H9 (cell line): Measurements from ENCODE around the gene OMA1. TPM values are rescaled to one million over a fixed set of nuclear protein-coding genes. Genes with fewer than 3 reads are reported as not detected.

Experiments
- DNase-seq: peaks from one replicate; pipeline ENCODE4 v3.0.0-alpha.2; 2017
- H2AFZ ChIP-seq: one replicate; pipeline ENCODE4 v1.6.1; 2013; ENCODE audit warnings: mild to moderate bottlenecking, low read length, control low read depth, moderate library complexity
- H2AK5ac ChIP-seq: 2 replicates; pipeline ENCODE4 v1.6.1; 2013; ENCODE audit warnings: low read length, control low read depth, mixed read lengths; ENCODE audit not compliant: insufficient read length
- H2BK120ac ChIP-seq: one replicate; pipeline ENCODE4 v1.6.1; 2013; ENCODE audit warnings: low read depth, mild to moderate bottlenecking, low read length, control low read depth, inconsistent platforms; ENCODE audit not compliant: poor library complexity, severe bottlenecking
- H2BK12ac ChIP-seq: 2 replicates; pipeline ENCODE4 v1.6.1; 2013; ENCODE audit warnings: low read length, control low read depth, mixed read lengths, low read depth; ENCODE audit not compliant: insufficient read length
- H2BK15ac ChIP-seq: 2 replicates; pipeline ENCODE4 v1.6.1; 2013; ENCODE audit warnings: low read depth, low read length, control low read depth
- H2BK20ac ChIP-seq: one replicate; pipeline ENCODE4 v1.6.1; 2013; ENCODE audit warnings: low read depth, mild to moderate bottlenecking, low read length, control low read depth, inconsistent platforms; ENCODE audit not compliant: poor library complexity, severe bottlenecking
- H2BK5ac ChIP-seq: 2 replicates; pipeline ENCODE4 v1.6.1; 2013; ENCODE audit warnings: low read length, control low read depth, mixed read lengths; ENCODE audit not compliant: insufficient read length
- H3K14ac ChIP-seq: 2 replicates; pipeline ENCODE4 v1.6.1; 2013; ENCODE audit warnings: low read length, control low read depth; ENCODE audit not compliant: insufficient read depth
- H3K18ac ChIP-seq: 2 replicates; pipeline ENCODE4 v1.6.1; 2013; ENCODE audit warnings: low read depth, mild to moderate bottlenecking, mixed read lengths, low read length, control low read depth; ENCODE audit not compliant: insufficient read length
- H3K23ac ChIP-seq: 2 replicates; pipeline ENCODE4 v1.6.1; 2013; ENCODE audit warnings: low read length, control low read depth, mixed read lengths, low read depth; ENCODE audit not compliant: insufficient read length
- H3K23me2 ChIP-seq: 2 replicates; pipeline ENCODE4 v1.6.1; 2013; ENCODE audit warnings: low read depth, mild to moderate bottlenecking, mixed read lengths, low read length, control low read depth; ENCODE audit not compliant: insufficient read length, poor library complexity, severe bottlenecking
- H3K27ac ChIP-seq: 2 replicates; pipeline ENCODE4 v1.5.1; 2013; ENCODE audit warnings: low read length, control low read depth, mixed read lengths, low read depth; ENCODE audit not compliant: insufficient read length
- H3K27me3 ChIP-seq: 2 replicates; pipeline ENCODE4 v1.6.1; 2013; ENCODE audit warnings: low read length, control low read depth, inconsistent platforms; ENCODE audit not compliant: insufficient read depth
- H3K4ac ChIP-seq: 2 replicates; pipeline ENCODE4 v1.6.1; 2013; ENCODE audit warnings: low read depth, mild to moderate bottlenecking, control low read depth, inconsistent platforms, low read length, moderate library complexity
- H3K4me1 ChIP-seq: 2 replicates; pipeline ENCODE4 v1.6.1; 2013; ENCODE audit warnings: low read length, control low read depth, inconsistent platforms; ENCODE audit not compliant: insufficient read depth
- H3K4me2 ChIP-seq: 2 replicates; pipeline ENCODE4 v1.6.1; 2013; ENCODE audit warnings: low read length, control low read depth, mixed read lengths; ENCODE audit not compliant: insufficient read length, insufficient read depth
- H3K56ac ChIP-seq: 2 replicates; pipeline ENCODE4 v1.6.1; 2013; ENCODE audit warnings: low read depth, mild to moderate bottlenecking, mixed read lengths, low read length, control low read depth; ENCODE audit not compliant: insufficient read length
- H3K79me1 ChIP-seq: 2 replicates; pipeline ENCODE4 v1.6.1; 2013; ENCODE audit warnings: low read depth, mild to moderate bottlenecking, moderate library complexity, low read length, control low read depth, inconsistent platforms; ENCODE audit not compliant: insufficient read depth, poor library complexity, severe bottlenecking
- H3K79me2 ChIP-seq: 2 replicates; pipeline ENCODE4 v1.6.1; 2013; ENCODE audit warnings: low read length, control low read depth, inconsistent platforms; ENCODE audit not compliant: insufficient read depth
- H3K9ac ChIP-seq: 2 replicates; pipeline ENCODE4 v1.6.1; 2013; ENCODE audit warnings: low read length, control low read depth, mixed read lengths; ENCODE audit not compliant: insufficient read length; ENCODE audit errors: extremely low read depth
- H3K9me3 ChIP-seq: one replicate; pipeline ENCODE4 v1.6.1; 2013; ENCODE audit warnings: low read depth, low read length, inconsistent platforms; ENCODE audit not compliant: control insufficient read depth
- H3T11ph ChIP-seq: one replicate; pipeline ENCODE4 v1.6.1; 2013; ENCODE audit warnings: mild to moderate bottlenecking, low read length, control low read depth, inconsistent platforms
- H4K20me1 ChIP-seq: one replicate; pipeline ENCODE4 v1.6.1; 2013; ENCODE audit not compliant: control insufficient read depth, insufficient read length, insufficient read depth
- H4K5ac ChIP-seq: 2 replicates; pipeline ENCODE4 v1.6.1; 2013; ENCODE audit warnings: low read depth, mild to moderate bottlenecking, mixed read lengths, low read length, control low read depth; ENCODE audit not compliant: insufficient read length
- H4K8ac ChIP-seq: replicated peaks from 2 replicates; pipeline ENCODE4 v1.6.1; 2013; ENCODE audit warnings: low read length, control low read depth, mixed read lengths, low read depth; ENCODE audit not compliant: insufficient read length
- H4K91ac ChIP-seq: 2 replicates; pipeline ENCODE4 v1.6.1; 2013; ENCODE audit warnings: low read depth, mild to moderate bottlenecking, moderate library complexity, mixed read lengths, low read length, control low read depth; ENCODE audit not compliant: insufficient read length
- H3K27ac Mint-ChIP-seq, 3 experiments: 2 replicates in 2 of 3; 3 replicates in 1 of 3; pipeline ENCODE4 v1.8.0; 2020 to 2021; ENCODE audit warnings: mixed read lengths in 3 of 3, mild to moderate bottlenecking in 1 of 3, moderate library complexity in 1 of 3
- H3K27me3 Mint-ChIP-seq: 2 replicates; pipeline ENCODE4 v1.8.0; 2021; ENCODE audit warnings: low read depth, mild to moderate bottlenecking, moderate library complexity, mixed read lengths
- H3K36me3 Mint-ChIP-seq, 3 experiments: 2 replicates in 2 of 3; 3 replicates in 1 of 3; pipeline ENCODE4 v1.8.0; 2020 to 2021; ENCODE audit warnings: low read depth in 3 of 3, mixed read lengths in 3 of 3; ENCODE audit not compliant: insufficient read depth in 1 of 3
- H3K4me1 Mint-ChIP-seq, 2 experiments: 2 replicates each; pipeline ENCODE4 v1.8.0; 2020; ENCODE audit warnings: mixed read lengths in 2 of 2
- H3K4me3 Mint-ChIP-seq, 2 experiments: 2 replicates in 1 of 2; 3 replicates in 1 of 2; pipeline ENCODE4 v1.8.0; 2020 to 2021; ENCODE audit warnings: mild to moderate bottlenecking in 2 of 2, mixed read lengths in 2 of 2, moderate library complexity in 1 of 2
- H3K9me3 Mint-ChIP-seq, 2 experiments: 2 replicates in 1 of 2; 3 replicates in 1 of 2; pipeline ENCODE4 v1.8.0; 2020; ENCODE audit warnings: mild to moderate bottlenecking in 2 of 2, mixed read lengths in 2 of 2, moderate library complexity in 1 of 2
- total RNA-seq: library from RNA; stranded (reverse); gene quantifications from 2 replicates; pipeline ENCODE4 v1.2.1, GENCODE V29; 2021
- TF ChIP-seq, protein P1 (sequence below): fragments of 200-600 bp; sonication (generic); conservative IDR thresholded peaks from 3 replicates; pipeline ENCODE4 v1.8.0; 2021; ENCODE audit warnings: antibody characterized with exemption, mild to moderate bottlenecking

The OMA1 gene
- total RNA-seq, 1 experiment from 2014 or later, result 12.9 TPM

DNA sequence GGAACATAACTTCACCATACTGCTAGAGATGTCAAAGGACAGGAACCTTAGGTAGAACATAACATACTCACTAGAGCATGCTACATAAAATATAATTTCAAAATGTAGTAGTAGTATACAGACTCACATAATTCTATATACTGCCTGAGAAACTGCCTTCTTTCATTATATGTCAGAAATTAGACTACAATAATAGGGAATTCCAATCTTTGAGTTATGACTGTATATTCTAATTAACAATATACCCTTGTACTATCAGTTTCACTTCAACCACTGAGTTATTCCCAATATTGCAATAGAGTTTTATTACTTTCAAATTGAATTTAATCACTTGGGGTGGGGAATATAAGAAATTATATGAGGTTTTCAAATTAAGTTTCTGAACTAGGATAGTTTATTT, 44.0 kb downstream of the OMA1 start:
- no peak overlapping the region for H3K27ac Mint-ChIP-seq
- TF ChIP-seq, protein P1, sequence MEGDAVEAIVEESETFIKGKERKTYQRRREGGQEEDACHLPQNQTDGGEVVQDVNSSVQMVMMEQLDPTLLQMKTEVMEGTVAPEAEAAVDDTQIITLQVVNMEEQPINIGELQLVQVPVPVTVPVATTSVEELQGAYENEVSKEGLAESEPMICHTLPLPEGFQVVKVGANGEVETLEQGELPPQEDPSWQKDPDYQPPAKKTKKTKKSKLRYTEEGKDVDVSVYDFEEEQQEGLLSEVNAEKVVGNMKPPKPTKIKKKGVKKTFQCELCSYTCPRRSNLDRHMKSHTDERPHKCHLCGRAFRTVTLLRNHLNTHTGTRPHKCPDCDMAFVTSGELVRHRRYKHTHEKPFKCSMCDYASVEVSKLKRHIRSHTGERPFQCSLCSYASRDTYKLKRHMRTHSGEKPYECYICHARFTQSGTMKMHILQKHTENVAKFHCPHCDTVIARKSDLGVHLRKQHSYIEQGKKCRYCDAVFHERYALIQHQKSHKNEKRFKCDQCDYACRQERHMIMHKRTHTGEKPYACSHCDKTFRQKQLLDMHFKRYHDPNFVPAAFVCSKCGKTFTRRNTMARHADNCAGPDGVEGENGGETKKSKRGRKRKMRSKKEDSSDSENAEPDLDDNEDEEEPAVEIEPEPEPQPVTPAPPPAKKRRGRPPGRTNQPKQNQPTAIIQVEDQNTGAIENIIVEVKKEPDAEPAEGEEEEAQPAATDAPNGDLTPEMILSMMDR, result no peak
- Histone ChIP-seq H2BK5ac (no peak overlapping the region), H3K27me3 (no peaks in the 10 kb centered on the region), H3K79me1 (no peaks in the 10 kb centered on the region), H3K18ac (no peak overlapping the region), H3K4me2 (no peak overlapping the region), H3K27ac (no peak overlapping the region), H3K79me2 (no peaks in the 10 kb centered on the region), H3K14ac (no peak overlapping the region), H2BK15ac (no peak overlapping the region), H2BK120ac (no peak overlapping the region), H3K23me2 (no peaks in the 10 kb centered on the region), H3K4me1 (no peaks in the 10 kb centered on the region), H4K20me1 (no peaks in the 10 kb centered on the region), H3T11ph (no peak overlapping the region), H3K9me3 (no peaks in the 10 kb centered on the region), H4K5ac (no peak overlapping the region), H2AFZ (no peak overlapping the region), H2AK5ac (no peak overlapping the region), H3K4ac (no peak overlapping the region), H2BK20ac (no peak overlapping the region), H3K9ac (no peak overlapping the region), H3K56ac (no peak overlapping the region), H2BK12ac (no peak overlapping the region), H4K91ac (no peak overlapping the region), H4K8ac (no peak overlapping the region), H3K23ac (no peak overlapping the region)
- no peaks in the 10 kb centered on the region; a peak in 1 of 7 replicates for H3K36me3 Mint-ChIP-seq
- DNase-seq, result no peak
- no peak overlapping the region for H3K4me3 Mint-ChIP-seq
- H3K9me3 Mint-ChIP-seq, result no peaks in the 10 kb centered on the region
- H3K4me1 Mint-ChIP-seq, result peaks cover 8 to 9% of the 10 kb centered on the region in 2 experiments
- H3K27me3 Mint-ChIP-seq, result no peaks in the 10 kb centered on the region
